Thoracic aorta (tissue), 2 donors: ENCODE data around the gene ZNF786. TPM values are rescaled to one million over a fixed set of nuclear protein-coding genes. Genes with fewer than 3 reads are reported as not detected.
A peak's percentile ranks its signal among the peaks of the same experiment; 100 is the strongest.

Source experiments
- ATAC-seq: fragments of 150-250 bp; one replicate; pipeline ENCODE4 v1.8.0; 2017; ENCODE audit warnings: low read depth; ENCODE audit not compliant: insufficient number of reproducible peaks, low FRiP score
- DNase-seq: peaks from one replicate; pipeline ENCODE4 v3.0.0-alpha.2; 2020; ENCODE audit warnings: low spot score
- H3K27ac ChIP-seq, 2 donors: fragments of 200-600 bp; sonication (generic); 1 replicate in 1 of 2; 2 replicates in 1 of 2; pipeline ENCODE4 v1.5.1; 2016; ENCODE audit warnings: mild to moderate bottlenecking in 2 of 2, moderate library complexity in 2 of 2
- H3K27me3 ChIP-seq: fragments of 200-600 bp; sonication (generic); replicated peaks from 2 replicates; pipeline ENCODE4 v1.6.0; 2016; ENCODE audit warnings: mild to moderate bottlenecking; ENCODE audit not compliant: insufficient read depth
- H3K36me3 ChIP-seq: fragments of 200-600 bp; sonication (generic); one replicate; pipeline ENCODE4 v1.5.1; 2016
- H3K4me1 ChIP-seq, 2 donors: fragments of 200-600 bp; sonication (generic); 1 replicate in 1 of 2; 2 replicates in 1 of 2; pipeline versions ENCODE4 v1.5.1 to v1.6.0; 2016; ENCODE audit warnings: low read depth in 2 of 2, mild to moderate bottlenecking in 1 of 2; ENCODE audit not compliant: control insufficient read depth in 1 of 2
- H3K4me3 ChIP-seq: fragments of 200-600 bp; sonication (generic); 2 replicates; pipeline ENCODE4 v1.5.1; 2016; ENCODE audit warnings: mild to moderate bottlenecking
- H3K9me3 ChIP-seq: fragments of 200-600 bp; sonication (generic); 2 replicates; pipeline ENCODE4 v1.5.1; 2016
- CTCF ChIP-seq: fragments of 200-600 bp; sonication (generic); IDR thresholded peaks from one replicate; pipeline ENCODE4 v1.5.1; 2019; ENCODE audit warnings: antibody characterized with exemption
- total RNA-seq, 2 donors: library from RNA; depleted of rRNA; stranded (reverse); fragments of >200 nt; gene quantifications; one replicate each; pipeline versions ENCODE4 v1.1.0 to v1.2.3, GENCODE V29; 2016

The ZNF786 gene
- total RNA-seq, 2 donors from 2014 or later = 9.2 to 11.4 TPM

GRCh38 chr7:149028346-149029109 is 62.0 kb downstream of the ZNF786 start, which contains the start of gene PDIA4:
PDIA4 (minus strand) TSS chr7:149028505; CDS start chr7:149028408, 97 bp downstream.
- DNase-seq (peak; percentile 97), ATAC-seq (peak; percentile 98)
- H3K27me3 ChIP-seq = no peaks in the 10 kb centered on the region
- peak within 1 kb of the TSS; percentile 90 for H3K4me3 ChIP-seq
- H3K9me3 ChIP-seq = no peaks in the 10 kb centered on the region
- no peaks in the 10 kb centered on the region for H3K36me3 ChIP-seq
- peak within 1 kb of the TSS; percentile 86 to 87 for H3K27ac ChIP-seq
- peak; percentile 36 for TF ChIP-seq CTCF
- peaks cover 5 to 28% of the 10 kb centered on the region in 2 donors for H3K4me1 ChIP-seq

DNA sequence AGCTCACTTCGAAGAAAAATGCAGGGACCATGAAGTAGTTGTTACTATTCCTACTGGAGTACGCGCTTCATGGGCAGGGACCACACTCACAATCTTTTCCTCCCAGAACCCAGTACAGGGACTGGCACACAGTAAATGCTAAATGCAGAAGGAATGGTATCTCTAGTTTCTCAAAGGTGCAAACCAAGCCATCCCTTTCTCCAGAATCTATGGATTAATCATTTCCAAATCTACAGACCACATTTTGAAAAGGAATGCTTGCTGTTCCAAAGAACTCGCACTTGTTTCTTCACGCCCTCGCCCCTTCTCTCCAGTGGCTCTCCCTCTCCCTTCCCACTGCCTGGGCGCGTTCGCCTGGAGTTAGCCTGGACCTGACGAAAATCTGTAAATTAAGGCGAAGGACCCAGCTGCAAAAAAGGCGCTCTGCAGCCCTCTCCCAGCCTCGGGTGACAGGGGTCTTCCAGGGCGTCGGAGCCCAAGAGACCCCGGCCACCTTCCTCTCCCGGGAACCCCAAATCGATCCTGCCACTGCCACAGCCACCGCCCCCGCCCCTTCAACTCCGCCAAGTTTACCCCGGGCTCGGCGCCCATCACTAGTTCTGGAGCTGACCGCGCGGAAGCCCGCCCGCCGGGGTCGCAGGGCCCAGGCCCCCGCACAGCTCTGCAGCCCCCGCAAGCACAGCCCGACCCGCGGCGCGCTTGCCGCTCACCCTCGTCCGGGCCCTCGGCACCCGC is 62.7 kb downstream of the ZNF786 start:
- ATAC-seq = no peak

GRCh38 chr7:149027055-149027454 is 63.5 kb downstream of the ZNF786 start:
- H3K27ac ChIP-seq = peak overlapping the region; percentile 86 to 87
- no peak for TF ChIP-seq CTCF

More for the DNA sequence above, 62.7 kb downstream of the ZNF786 start:
- peak overlapping the region; percentile 90 for H3K4me3 ChIP-seq
- H3K36me3 ChIP-seq = no peaks in the 10 kb centered on the region
- DNase-seq = peak; percentile 8
- H3K27ac ChIP-seq = peak overlapping the region; percentile 86 to 87
- no peak for TF ChIP-seq CTCF
- H3K9me3 ChIP-seq = no peaks in the 10 kb centered on the region
- no peaks in the 10 kb centered on the region for H3K27me3 ChIP-seq
- peaks cover 5 to 28% of the 10 kb centered on the region in 2 donors for H3K4me1 ChIP-seq

GRCh38 chr7:149023662-149024061 is 66.9 kb downstream of the ZNF786 start:
- ATAC-seq (no peak), DNase-seq (no peak)
- peaks cover 5 to 19% of the 10 kb centered on the region in 2 donors for H3K4me1 ChIP-seq
- H3K27me3 ChIP-seq = no peaks in the 10 kb centered on the region
- no peaks in the 10 kb centered on the region for H3K9me3 ChIP-seq
- no peak for TF ChIP-seq CTCF
- H3K36me3 ChIP-seq = peaks cover 5% of the 10 kb centered on the region
- no peak overlapping the region for H3K27ac ChIP-seq
- no peak overlapping the region for H3K4me3 ChIP-seq

More at GRCh38 chr7:149027055-149027454, 63.5 kb downstream of the ZNF786 start:
- no peaks in the 10 kb centered on the region for H3K36me3 ChIP-seq
- DNase-seq (no peak), ATAC-seq (no peak)
- H3K27me3 ChIP-seq = no peaks in the 10 kb centered on the region
- peak overlapping the region; percentile 90 for H3K4me3 ChIP-seq
- H3K4me1 ChIP-seq = peaks cover 5 to 28% of the 10 kb centered on the region in 2 donors
- H3K9me3 ChIP-seq = no peaks in the 10 kb centered on the region

GRCh38 chr7:149022756-149023360 is 67.7 kb downstream of the ZNF786 start:
- no peaks in the 10 kb centered on the region for H3K9me3 ChIP-seq
- H3K27me3 ChIP-seq = no peaks in the 10 kb centered on the region
- no peak overlapping the region for H3K4me3 ChIP-seq
- H3K4me1 ChIP-seq = peaks cover 5 to 19% of the 10 kb centered on the region in 2 donors
- DNase-seq (no peak), ATAC-seq (no peak)
- no peak overlapping the region for H3K27ac ChIP-seq
- TF ChIP-seq CTCF = no peak
- H3K36me3 ChIP-seq = peaks cover 10% of the 10 kb centered on the region
